Stimulated activated CD8-positive, alpha-beta memory T cell treated with anti-CD3 and anti-CD28 coated beads, Interleukin-4, amount 100 ng/mL, for 1 hour (primary cell): Measurements from ENCODE around the gene SCN2A.
"Not testable (repeated sequence)": the region's sequence is repeated elsewhere in the genome, so short reads cannot be mapped to it uniquely, and the experiment has no call there.

Experiments
- DNase-seq, 2 donors: peaks; one replicate each; pipeline ENCODE4 v3.0.0-alpha.2; 2020; ENCODE audit warnings: low read depth in 2 of 2, low spot score in 1 of 2

SCN2A gene

DNA sequence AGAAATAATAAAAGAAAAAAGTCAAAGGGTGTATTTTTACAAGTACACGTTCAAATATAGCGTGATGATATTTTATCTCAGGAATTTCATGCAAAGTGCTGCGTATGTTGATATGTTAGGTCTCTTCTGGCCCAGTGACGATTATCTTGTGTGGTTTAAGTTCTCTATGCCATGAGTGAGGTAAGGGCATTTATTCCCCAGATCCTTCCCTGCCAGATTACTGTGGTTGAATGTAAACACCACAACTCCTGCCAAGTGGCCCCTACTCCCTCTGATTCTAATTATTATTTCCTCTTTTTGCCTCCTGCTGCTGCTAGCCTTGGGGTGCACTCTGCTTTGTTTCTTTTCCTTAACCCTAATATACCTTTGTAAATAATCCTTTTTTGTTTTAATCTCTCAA lies 12.2 kb downstream of the SCN2A start:
- no peak for DNase-seq

DNA sequence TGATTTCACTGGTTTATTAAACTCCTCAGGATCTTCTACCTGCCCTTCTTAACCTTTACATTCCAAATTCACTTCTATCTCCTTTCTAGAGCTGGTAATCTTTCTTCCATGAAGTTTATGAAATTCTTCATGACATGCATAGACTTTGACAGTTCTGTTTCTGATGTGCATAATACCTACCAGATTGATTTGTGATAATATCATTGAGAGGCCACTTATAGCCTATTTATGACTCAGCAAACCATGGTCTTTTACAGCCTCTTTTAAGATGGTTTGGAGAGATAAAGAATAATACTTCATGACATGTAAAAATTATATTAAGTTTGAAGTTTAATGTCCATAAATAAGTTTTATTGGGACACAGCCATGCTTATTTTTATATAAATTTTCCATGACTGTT lies 14.0 kb downstream of the SCN2A start:
- no peak for DNase-seq

GRCh38 chr2:165256618-165257017 lies 17.4 kb downstream of the SCN2A start:
- DNase-seq: no peak

DNA sequence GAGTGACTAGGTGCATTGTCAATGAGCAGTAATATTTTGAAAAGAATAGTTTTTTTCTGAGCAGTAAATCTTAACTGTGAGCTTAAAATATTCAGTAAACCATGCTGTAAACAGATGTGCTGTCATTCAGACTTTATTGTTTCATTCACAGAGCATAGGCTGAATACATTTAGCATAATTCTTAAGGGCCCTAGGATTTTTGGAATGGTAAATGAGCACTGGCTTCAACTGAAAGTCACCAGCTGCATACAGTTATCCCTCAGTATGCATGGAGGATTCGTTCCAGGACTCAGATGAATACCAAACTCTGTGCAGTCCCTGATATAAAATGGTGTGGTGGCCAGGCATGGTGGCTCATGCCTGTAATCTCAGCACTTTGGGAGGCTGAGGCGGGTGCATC lies 21.1 kb downstream of the SCN2A start:
- not testable (repeated sequence) for DNase-seq

GRCh38 chr2:165268754-165269153 lies 29.5 kb downstream of the SCN2A start:
- DNase-seq: no peak

- no peak for DNase-seq
Observed at GRCh38 chr2:165273176-165273575, 34.0 kb downstream of the SCN2A start.

DNA sequence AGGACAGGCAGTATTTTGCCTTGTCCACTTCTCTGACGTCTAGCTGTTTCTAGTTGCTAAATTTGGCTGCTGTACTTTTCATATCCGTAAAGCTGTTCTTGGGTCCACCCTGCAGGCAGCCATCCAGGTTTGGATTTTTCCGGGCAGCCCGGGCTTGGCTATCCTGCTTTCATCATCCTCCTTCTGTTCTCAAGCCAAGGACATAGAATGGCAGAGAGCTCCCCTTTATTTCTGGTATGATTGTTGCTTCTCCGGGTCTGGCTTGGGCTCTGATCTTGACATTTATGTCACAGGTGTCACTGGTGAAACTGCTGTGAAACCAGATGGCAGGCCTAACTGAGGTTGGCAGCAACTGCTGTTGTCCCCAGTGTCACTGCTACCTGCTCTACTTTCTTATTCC lies 35.5 kb downstream of the SCN2A start:
- no peak for DNase-seq

DNA sequence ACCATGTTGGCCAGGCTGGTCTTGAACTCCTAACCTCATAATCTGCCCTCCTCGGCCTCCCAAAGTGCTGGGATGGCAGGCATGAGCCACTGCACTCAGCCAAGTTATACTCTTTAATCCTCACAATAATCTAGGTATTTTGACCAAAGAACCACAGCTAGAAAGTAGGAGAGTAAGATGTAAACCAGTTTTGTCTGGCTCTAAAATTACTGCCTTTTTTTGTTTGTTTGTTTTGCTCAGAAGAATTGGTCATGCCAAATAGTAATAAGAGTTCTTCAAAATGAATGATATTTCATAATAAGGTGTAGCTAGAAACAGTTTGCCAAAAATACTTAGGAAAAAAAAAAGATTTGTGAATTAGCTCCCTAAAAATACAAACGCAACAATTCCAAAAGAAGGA lies 36.7 kb downstream of the SCN2A start:
- no peak for DNase-seq

DNA sequence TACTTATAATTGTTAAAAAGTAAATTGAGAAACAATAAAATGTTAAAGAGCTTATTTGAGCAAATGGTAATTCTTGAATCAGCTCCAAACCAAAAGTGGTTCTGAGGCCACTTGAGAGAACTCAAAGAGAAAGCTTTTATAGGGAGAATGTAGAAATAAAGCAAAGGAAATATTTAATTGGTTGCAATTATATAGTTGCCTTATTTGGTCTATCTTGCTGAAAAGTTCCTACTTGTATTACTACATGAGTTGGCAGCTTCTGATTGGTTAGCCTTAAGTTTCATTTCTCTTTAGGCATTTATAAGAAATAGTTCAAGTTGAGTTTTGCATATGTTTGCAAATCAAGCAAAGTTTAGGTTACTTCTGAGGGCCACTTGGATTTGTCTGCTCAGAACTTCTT lies 38.1 kb downstream of the SCN2A start:
- no peak for DNase-seq

GRCh38 chr2:165277860-165278656 lies 38.8 kb downstream of the SCN2A start:
- no peak for DNase-seq

- no peak for DNase-seq
Observed at GRCh38 chr2:165280356-165280755, 41.1 kb downstream of the SCN2A start.

DNA sequence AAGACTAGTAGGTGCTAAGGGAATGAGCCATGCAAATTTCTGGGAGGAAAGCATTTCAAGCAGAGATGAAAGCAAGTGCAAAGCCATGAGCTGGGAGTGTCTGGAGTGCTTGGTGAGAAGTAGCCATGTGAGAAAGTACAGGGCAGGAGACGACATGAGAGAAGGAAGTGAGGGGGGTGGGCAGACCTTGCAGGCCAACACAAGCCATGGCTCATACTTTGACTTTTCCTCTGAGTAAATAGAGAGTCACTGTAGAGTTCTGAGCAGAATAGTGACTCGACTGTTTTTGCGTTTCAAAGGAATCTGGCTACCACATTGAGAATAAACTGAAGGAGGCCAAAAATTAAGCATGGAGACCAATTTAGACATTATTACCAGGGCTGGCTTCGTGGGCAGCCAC lies 42.2 kb downstream of the SCN2A start:
- DNase-seq: no peak

- DNase-seq: no peak
Observed at GRCh38 chr2:165283342-165283741, 44.1 kb downstream of the SCN2A start.

- no peak for DNase-seq
Observed at GRCh38 chr2:165287094-165287778, 48.0 kb downstream of the SCN2A start.

DNA sequence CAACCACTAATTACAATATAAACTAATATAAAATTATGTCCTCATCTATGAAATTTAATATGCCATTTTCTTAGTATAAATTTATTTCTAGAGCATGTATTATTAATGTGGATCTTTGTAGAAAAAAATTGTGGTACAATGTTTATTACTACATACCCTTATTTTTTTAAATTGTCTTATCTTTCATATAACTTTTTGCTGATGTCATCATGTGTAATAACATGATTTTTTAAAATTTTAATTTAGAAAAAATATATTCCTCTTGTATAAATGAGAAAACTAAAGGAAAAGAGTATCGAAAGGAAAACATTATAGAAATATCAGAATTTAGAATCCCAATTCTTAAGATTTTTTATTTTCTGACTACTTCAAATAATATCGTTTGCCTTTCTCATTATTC lies 49.9 kb downstream of the SCN2A start:
- DNase-seq: no peak

- DNase-seq: peak in 1 of 2 donors; percentile 6
Observed at GRCh38 chr2:165293440-165294420, 54.5 kb downstream of the SCN2A start.

DNA sequence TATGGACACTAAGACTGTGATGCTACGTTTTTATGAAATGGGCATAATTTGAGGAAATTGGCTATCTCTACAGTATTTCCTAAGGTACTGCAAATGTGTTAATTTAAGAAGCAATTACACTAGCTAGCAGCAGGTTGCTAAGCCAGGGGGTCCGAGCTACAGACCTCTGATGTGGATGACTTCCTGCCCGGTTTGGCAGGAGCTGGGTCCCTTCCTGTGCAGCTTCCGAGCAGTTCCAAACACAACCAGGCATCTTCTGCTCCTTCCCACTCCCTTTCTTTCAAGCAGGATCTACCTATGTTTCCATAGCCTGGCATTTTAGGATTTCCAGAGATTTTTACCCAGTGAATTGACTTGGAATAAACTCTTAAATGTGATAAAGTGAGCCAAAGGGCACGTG lies 55.7 kb downstream of the SCN2A start:
- DNase-seq: no peak

DNA sequence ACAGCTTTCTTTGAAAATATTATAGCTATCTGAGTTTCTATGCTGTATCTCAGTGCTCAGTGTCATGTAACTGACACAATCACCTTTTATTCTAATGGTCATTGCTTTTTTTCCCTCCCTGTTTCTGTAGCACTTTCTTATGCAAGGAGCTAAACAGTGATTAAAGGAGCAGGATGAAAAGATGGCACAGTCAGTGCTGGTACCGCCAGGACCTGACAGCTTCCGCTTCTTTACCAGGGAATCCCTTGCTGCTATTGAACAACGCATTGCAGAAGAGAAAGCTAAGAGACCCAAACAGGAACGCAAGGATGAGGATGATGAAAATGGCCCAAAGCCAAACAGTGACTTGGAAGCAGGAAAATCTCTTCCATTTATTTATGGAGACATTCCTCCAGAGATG lies 56.4 kb downstream of the SCN2A start:
- DNase-seq: no peak

- no peak for DNase-seq
Observed at GRCh38 chr2:165305391-165306096, 66.3 kb downstream of the SCN2A start.

GRCh38 chr2:165307317-165307716 lies 68.1 kb downstream of the SCN2A start:
- no peak for DNase-seq

GRCh38 chr2:165311949-165312348 lies 72.7 kb downstream of the SCN2A start:
- DNase-seq: no peak
